HG03135 (cell line): Measurements from ENCODE around the gene ARF1.

Experiments
- ATAC-seq: cut with Tn5 transposase; IDR thresholded peaks from one replicate; pipeline ENCODE4 v1.9.1; 2021; ENCODE audit warnings: mild to moderate bottlenecking, moderate library complexity; ENCODE audit not compliant: unreplicated experiment

Gene ARF1

GRCh38 chr1:228048659-228049298 is 33.7 kb upstream of the ARF1 start:
- no peak for ATAC-seq

DNA sequence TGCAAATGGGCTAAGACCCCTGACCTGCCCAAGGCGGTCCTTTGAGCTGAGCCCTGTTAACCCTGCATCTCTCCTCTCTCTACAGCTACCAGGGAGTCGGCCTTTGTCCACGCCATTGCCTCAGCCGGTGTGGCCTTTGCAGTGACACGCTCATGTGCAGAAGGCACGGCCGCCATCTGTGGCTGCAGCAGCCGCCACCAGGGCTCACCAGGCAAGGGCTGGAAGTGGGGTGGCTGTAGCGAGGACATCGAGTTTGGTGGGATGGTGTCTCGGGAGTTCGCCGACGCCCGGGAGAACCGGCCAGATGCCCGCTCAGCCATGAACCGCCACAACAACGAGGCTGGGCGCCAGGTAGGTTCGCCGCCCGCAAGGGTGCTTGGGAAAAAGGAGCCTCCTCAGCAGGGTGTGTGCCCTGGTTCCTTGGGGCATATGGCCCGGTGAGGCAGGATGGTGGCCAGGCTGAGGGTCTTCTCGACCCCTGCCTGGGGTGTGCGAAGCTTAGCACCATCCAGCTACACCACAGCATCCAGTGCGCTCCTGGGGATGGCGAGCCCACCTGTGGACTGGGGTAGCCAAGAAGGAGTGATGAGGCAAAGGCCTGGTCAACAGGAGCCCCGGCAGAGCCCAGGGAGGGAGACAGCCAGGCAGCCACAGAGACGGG is 31.8 kb upstream of the ARF1 start:
- no peak for ATAC-seq

GRCh38 chr1:228058172-228058948 is 24.1 kb upstream of the ARF1 start:
- no peak for ATAC-seq

DNA sequence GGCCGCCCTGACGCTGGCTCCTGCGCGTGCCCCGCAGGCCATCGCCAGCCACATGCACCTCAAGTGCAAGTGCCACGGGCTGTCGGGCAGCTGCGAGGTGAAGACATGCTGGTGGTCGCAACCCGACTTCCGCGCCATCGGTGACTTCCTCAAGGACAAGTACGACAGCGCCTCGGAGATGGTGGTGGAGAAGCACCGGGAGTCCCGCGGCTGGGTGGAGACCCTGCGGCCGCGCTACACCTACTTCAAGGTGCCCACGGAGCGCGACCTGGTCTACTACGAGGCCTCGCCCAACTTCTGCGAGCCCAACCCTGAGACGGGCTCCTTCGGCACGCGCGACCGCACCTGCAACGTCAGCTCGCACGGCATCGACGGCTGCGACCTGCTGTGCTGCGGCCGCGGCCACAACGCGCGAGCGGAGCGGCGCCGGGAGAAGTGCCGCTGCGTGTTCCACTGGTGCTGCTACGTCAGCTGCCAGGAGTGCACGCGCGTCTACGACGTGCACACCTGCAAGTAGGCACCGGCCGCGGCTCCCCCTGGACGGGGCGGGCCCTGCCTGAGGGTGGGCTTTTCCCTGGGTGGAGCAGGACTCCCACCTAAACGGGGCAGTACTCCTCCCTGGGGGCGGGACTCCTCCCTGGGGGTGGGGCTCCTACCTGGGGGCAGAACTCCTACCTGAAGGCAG is 23.4 kb upstream of the ARF1 start:
- no peak for ATAC-seq

DNA sequence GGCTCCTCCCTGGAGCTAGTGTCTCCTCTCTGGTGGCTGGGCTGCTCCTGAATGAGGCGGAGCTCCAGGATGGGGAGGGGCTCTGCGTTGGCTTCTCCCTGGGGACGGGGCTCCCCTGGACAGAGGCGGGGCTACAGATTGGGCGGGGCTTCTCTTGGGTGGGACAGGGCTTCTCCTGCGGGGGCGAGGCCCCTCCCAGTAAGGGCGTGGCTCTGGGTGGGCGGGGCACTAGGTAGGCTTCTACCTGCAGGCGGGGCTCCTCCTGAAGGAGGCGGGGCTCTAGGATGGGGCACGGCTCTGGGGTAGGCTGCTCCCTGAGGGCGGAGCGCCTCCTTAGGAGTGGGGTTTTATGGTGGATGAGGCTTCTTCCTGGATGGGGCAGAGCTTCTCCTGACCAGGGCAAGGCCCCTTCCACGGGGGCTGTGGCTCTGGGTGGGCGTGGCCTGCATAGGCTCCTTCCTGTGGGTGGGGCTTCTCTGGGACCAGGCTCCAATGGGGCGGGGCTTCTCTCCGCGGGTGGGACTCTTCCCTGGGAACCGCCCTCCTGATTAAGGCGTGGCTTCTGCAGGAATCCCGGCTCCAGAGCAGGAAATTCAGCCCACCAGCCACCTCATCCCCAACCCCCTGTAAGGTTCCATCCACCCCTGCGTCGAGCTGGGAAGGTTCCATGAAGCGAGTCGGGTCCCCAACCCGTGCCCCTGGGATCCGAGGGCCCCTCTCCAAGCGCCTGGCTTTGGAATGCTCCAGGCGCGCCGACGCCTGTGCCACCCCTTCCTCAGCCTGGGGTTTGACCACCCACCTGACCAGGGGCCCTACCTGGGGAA is 22.7 kb upstream of the ARF1 start:
- ATAC-seq: no peak

DNA sequence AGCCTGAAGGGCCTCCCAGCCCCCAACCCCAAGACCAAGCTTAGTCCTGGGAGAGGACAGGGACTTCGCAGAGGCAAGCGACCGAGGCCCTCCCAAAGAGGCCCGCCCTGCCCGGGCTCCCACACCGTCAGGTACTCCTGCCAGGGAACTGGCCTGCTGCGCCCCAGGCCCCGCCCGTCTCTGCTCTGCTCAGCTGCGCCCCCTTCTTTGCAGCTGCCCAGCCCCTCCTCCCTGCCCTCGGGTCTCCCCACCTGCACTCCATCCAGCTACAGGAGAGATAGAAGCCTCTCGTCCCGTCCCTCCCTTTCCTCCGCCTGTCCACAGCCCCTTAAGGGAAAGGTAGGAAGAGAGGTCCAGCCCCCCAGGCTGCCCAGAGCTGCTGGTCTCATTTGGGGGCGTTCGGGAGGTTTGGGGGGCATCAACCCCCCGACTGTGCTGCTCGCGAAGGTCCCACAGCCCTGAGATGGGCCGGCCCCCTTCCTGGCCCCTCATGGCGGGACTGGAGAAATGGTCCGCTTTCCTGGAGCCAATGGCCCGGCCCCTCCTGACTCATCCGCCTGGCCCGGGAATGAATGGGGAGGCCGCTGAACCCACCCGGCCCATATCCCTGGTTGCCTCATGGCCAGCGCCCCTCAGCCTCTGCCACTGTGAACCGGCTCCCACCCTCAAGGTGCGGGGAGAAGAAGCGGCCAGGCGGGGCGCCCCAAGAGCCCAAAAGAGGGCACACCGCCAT is 21.9 kb upstream of the ARF1 start:
- ATAC-seq: no peak

- no peak for ATAC-seq
These were observed 21.0 kb upstream of the ARF1 start for GRCh38 chr1:228061411-228062084.

GRCh38 chr1:228062085-228062791 is 20.3 kb upstream of the ARF1 start:
- ATAC-seq: no peak

- ATAC-seq: no peak
These were observed 19.7 kb upstream of the ARF1 start for GRCh38 chr1:228062812-228063211.

DNA sequence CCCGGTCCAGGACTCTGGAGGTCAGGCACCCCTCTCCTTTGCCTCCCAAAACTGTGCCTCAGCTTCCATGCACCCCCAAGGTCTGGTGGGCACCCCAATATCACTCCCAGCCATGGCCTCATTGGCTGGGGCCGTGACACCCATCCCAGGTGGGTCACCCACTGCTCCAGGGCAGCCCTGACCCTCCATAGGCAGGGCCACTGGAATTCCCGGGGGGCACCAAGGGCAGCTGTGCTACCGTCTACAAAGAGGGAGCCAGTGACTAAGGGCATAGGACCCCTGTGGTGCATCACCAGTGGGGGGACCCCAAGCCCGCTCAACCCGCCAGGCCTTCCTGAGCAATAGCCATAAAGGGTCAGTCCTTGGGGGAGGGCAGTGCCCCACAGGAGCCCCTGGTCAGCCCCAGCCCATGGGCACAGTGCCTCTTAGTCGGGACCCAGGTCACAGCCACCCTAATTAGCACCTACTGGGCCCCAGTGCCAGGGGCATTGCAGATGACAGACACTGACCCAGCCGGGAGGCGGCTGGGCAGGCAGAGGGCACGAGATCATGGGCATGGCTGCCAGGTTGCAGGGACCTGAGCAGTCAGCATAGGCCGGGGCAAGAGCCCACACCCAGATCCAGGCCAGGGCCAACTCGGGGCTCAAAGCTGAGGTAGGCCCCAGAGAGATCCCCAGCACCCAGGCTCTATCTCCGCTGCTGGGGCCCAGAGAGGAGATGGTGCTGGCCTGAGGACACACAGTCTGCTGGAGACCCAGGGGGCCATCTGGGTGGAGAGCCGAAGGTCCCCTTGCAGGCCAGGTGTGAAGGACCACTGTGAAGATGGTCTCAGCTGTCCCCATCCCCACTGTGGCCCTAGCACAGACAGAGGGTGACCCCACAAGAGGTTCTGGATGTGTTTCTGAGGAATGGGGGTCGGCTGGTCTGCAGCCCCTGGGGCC is 19.0 kb upstream of the ARF1 start:
- no peak for ATAC-seq

- ATAC-seq: no peak
These were observed 18.2 kb upstream of the ARF1 start for GRCh38 chr1:228064296-228064695.

DNA sequence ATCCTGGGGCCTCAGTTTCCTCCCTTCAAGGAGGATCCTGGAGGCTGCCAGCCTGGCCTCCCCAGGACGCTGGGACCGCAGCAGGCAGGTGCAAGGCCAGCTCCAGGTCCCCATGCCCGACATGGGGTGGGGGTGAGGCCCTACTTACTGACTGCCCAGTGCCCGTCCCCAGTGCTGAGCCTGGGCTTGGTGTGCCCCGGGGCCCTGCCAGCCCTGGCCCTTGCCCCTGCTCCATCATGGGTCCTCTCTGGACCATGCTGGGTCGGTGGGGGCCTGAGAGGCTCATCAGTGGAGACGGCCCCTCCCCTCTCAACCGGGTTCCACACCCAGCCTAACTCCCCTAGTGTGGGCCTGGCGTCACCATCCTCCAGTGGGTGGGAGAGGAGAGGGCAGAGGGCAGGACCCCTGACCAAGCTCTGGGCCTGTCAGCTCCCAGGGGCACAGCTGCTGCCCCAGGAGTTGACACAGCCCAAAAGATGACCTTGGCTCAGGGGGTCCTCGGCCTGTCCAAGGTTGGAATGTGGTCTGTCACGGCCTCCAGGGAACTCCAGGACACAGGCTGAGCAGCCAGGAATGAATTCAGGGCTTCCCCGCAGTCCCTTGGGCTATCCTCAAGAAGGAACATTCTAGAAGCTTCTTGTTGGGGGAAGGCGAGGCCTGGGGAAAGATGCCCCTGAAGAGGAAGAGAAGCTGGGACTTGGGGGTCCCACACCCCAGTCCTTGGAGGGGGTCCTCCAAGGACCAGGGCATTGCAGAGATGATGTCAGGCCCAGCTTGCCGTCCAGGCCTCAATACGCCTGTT is 17.6 kb upstream of the ARF1 start:
- ATAC-seq: no peak

GRCh38 chr1:228065543-228066347 is 16.8 kb upstream of the ARF1 start:
- no peak for ATAC-seq

GRCh38 chr1:228066416-228066815 is 16.1 kb upstream of the ARF1 start:
- no peak for ATAC-seq

DNA sequence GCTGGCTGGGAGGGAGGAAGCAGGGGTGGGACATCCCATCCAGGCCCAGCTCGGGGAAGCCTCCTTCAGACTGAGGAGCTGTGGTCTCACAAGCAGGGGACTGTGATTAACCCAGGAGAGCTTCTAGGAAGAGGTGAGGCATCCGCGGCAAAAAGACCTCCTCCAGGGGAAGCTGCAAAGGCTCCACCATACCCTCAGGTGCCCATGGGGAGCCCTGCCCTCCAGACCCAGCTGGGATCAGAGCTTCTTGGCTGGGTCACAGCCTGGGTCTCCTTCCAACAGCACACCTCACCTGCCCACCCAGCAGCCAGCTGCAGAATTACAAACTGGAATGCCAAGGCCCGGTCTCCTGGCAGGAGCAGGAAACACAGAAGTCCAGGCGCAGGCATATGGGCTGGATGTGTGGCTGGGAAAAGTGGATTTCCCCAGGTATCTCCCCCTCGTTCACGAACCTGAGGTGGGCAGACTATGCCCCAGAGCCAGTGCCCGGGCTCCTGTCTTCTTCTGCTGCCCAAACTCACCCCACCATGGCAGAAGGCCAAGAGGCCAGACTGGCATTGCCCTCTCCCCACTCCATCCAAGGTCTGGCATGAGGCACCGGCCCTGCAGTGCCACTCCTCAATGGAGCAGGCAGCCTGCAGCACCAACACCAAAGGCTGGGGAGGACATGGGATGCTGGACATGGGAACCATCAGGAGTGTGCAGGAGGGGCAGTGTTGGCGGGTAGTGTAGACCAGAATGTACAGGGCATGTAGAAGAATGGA is 15.4 kb upstream of the ARF1 start:
- ATAC-seq: no peak
